GM19023 (cell line): ENCODE results near the gene IPPK.

ENCODE experiments used
- ATAC-seq: cut with Tn5 transposase; IDR thresholded peaks from one replicate; pipeline ENCODE4 v1.9.1; 2021; ENCODE audit warnings: mild to moderate bottlenecking, moderate library complexity; ENCODE audit not compliant: unreplicated experiment

Gene IPPK, protein sequence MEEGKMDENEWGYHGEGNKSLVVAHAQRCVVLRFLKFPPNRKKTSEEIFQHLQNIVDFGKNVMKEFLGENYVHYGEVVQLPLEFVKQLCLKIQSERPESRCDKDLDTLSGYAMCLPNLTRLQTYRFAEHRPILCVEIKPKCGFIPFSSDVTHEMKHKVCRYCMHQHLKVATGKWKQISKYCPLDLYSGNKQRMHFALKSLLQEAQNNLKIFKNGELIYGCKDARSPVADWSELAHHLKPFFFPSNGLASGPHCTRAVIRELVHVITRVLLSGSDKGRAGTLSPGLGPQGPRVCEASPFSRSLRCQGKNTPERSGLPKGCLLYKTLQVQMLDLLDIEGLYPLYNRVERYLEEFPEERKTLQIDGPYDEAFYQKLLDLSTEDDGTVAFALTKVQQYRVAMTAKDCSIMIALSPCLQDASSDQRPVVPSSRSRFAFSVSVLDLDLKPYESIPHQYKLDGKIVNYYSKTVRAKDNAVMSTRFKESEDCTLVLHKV

DNA sequence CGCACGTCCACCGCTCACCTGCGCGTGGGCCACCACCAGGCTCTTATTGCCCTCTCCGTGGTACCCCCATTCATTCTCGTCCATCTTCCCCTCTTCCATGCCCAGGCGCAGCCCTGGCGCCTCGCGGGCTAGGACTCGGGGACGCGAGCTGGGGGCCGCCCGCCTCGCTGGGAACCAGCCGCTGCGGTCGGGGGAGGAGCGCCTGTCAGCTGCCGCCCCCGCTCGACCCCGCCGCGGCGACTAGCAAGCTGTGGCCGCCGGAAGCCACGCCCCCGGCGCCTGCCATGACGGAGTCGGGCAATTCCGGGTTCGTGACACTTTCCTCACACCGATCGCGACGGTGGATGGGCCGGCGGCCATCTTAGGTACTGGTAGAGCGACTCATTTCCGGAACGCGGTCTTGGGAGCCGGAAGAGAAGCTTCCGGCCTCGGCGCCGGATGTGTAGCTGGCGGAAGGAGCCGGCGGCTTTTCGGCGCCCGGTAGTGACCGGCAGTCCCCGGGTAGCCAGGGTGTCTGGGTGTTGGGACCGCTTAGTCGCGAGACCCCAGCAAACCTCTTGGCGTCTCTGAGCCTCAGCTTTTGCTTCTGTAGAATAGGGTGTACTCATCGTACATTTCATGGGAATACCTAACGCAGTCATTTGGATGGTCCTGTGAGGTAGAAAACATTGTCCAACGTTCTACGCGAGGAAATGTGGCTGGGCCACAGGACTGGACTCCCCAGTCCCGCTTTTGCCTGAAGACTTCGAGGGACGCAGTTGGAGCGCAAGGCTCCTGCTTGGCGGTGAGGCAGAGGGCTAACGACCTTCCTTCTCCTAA lies at the start of gene IPPK:
Gene IPPK, minus strand, starts transcription at position 242 of the 819 bp plus-strand sequence. Its CDS starts 143 bp downstream, at position 99.
- peak; percentile 91 for ATAC-seq

DNA sequence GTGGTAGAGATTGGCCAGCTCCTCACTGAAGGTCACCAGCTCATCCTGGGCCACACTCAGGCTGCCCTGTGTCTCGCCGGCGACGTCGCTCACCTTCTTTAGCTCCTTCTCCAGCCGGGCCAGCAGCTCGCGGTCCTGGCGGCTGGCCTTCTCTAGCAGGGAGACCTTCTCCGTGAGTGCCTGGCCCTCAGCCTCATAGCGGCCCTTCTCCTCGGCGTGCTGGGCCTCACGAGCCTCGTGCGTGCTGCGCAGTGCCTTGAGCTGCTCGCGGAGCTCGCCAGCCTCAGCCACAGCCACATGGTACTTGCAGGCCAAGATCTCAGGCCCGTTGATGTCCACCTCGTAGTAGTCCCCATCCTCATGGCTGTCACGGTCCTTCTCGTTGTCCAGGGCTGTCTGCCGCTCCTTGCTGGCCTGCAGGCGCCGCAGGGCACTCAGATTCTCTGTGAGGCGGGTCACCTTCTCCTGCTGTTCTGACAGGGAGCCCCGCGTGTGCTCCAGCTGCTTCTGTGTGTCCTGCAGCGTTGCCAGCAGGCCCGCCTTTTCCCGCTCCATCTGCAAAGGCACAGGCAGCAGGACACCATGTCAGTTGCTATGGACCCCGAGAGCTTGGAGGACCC lies 49.2 kb upstream of the IPPK start:
- ATAC-seq, result no peak

DNA sequence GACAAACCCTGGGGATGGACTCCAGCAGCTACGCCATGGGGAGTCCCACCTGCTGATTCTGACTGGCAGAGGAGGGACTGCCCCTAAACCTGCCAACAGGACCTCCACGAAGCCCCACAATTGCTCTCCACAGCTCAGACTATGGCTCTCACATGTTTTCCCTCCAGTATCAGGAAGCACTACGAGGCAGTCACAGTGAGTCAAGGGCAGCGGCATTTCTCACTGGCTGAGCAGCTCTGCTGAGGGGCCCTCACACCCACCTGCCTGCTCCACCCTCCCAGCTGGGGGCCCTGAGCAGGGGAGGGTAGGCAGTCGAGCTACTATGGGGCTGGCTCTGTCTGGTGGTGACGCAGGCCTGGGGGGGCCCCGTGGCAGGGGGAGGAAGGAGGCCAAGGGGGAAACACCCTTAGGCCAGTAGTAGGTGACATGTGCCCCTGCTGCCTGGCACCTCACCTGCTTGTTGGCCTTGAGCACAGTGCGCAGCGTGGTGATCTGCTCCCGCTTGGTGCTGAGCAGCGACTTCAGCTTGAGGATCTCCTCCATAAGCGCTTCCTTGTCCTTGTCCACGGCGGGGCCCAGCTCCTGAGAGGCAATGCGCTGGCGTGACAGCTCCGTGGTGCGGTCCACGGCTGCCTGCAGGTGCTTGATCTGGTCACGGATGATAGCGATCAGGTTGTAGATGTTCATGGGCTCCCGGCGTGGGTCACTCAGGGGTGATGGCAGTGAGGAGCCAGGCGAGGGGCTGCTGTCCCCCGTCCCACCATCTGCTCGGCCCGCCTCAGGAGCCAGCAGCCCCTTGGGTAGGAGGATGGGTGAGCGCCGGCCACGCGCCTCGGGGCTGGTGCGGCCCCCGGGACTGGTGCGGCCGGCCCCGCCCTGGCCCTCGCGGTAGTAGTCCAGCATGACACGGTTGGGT lies 48.4 kb upstream of the IPPK start:
- ATAC-seq, result no peak

DNA sequence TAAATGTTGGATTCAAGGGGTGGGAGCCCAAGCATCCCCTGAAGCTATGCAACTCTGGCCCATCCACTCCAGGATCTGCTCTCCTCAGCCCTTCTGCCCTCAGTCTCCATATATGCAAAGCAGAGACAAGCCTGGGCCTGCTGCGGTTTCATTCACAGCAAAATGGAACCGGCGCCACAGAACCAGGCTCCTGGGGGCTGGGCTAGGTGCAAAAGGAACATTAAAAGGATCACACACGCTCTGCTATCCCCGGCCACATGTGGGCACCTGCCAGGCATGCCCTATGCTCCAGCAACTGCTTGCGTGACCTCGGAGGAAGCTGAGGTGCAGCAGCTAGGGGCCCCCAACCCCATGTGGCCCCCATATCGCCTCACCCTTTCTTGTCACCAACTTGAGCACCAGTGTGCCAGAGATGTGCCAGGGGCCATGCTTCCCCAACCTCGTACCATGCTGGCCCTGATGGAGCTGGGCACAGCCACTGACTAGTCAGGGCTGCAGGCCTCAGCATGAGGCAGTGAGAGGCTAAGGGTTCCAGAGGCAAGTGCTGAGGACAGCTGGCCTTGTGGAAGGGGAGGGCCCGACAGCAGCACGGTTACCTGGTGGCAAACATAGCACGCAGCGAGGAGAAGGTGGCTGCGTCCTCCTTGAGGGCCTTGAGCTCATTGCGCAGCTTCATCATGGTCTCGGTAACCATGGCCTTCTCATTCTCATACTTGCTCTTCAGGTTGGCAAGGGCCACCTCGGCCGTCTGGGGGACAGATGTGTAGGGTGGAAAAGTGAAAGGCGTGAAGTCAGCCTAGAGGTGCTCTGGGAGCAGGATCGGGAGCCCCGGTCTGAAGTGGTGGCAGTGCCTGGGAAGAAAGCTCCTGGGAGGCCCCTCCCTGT lies 47.5 kb upstream of the IPPK start:
- ATAC-seq, result no peak

DNA sequence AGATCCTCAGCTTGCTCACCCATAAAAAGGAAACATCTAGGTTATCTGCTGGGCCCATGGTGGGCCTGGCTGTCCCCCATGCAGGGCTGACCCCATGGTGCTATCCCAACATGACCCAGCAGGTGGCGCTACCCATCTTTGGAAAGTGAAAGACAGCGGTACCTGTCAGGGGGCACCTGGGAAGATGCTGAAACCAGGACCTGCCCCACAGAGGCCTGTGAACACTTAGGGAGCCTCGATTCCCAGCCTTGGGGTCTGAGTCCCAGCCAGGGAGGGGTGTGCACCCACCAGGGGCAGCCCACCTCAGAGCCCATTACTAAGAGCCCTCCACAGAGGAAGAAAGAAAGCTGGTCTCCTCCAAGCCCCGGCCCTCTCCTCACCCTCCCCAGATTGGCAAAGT lies 46.6 kb upstream of the IPPK start:
- ATAC-seq, result no peak

DNA sequence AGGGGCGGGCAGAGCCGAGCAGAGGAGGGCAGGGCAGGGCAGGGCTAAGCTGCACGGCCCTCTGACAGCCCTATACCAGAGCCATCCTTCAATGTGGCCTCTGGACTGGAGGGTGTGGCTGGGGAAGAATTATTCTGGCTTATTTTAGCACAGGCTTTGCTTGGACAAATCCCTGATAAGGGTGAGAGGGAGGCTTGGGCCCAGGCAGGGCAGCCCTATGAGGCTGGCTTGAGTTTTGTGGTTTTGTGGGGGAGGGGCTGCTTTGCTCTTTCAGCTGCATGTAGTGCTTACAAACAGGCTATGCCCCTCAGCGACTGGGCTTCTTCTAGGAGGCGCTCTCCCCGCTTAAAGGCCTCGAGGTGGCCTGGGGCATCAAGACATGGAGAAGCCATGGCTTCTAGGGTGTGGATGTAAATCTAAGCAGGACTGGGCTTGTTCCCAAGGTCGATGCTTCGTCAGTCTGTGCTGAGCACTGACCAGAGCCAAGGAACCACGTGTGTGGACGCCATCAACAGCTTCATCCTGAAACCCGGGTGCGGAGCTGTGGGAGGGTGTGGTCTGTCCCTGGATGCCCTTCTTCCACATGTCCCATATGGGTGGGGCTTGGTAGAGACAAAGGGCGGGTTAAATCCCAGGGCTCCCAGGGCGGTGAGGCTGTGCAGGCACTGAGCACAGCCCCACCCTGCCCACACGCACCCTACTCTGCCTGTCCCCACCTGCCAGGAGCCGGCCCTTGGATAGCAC lies 45.7 kb upstream of the IPPK start:
- no peak for ATAC-seq

DNA sequence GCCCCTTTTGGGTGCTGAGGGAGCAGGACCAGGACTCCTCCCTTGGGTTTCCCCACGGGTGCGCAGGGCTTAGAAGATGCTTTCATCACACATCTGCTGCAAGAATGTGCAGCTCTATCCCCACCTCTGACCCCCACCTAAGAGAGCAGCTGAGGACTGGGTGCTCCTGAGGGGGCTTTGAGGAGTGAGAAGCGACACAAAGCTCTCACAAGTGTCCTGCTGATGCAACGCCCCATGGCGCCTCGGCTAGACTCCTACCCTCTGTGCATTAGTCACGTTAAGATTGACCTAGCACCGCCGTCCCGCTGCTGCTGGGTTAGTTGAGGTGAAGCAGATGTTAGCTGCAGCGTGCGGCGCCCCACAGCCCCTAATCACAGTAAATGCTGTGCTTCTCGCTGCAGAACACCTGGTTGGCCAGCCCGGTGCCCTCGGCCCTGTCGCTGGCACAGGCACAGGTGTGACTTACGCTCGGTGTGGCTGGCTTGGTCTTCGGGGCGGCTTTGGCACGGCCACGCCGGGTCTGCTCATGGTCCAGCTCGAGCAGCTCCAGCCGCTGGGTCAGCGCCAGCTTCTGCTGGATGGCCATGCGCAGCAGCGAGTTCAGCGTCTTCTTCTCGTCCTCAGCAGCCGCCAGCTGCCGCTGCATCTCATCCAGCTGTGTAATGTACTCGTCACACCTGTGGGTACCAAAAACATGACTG lies 45.0 kb upstream of the IPPK start:
- no peak for ATAC-seq

DNA sequence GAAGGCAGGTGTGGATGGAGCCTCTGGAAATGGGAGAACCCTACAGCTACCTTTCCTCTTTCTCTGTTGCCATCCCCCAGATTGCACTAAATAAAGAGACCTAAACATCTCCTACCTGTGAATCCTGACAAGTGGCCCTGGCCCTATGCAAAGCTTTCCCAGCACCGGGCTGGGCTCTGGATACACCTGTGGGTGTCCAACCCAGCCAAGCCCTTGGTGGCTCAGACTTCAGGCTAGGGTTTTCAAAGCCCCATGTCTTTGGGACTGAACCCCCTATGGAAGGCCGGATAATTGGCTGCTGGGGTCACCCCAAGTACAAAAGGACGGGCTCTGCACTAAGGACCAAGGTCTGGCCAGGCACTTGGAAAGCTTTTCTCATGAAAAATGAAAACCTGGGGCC lies 44.1 kb upstream of the IPPK start:
- no peak for ATAC-seq

DNA sequence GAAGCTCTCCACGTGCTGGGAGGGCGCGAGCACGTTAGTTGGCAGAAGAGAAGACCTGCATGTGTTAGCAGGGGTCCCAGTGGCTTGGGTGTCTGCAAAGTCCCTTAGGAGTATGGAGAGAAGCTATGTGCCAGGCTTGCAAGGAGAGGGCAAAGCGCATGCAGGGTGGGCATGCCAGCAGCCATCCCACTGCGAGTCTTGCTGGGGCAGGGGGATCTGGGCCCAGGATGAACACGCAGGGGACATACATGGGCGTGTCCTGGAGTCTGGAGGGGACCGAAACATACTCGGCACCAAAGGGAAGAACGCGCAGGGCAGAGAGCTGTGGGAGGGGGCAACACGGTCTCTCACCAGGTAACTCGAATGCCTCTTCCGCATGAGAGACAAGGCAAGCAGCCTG lies 43.6 kb upstream of the IPPK start:
- no peak for ATAC-seq

DNA sequence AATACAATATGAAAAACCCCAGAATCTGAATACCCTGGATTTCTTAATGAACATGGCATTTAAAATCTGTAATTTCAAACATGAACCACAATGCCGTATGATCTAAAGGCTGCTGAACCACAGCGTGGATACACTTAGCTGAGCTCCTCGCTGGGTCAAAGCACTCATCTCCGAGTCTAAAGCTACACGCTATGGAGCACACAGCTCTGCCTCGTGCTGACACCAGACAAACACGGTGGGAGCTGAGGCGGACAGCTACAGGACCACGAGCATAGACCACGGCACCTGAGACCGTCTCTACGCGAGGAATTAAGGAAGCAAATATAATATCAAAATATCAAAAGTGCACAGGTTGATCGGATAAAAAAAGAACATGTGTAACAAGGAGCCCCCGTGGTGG lies 42.8 kb upstream of the IPPK start:
- no peak for ATAC-seq

DNA sequence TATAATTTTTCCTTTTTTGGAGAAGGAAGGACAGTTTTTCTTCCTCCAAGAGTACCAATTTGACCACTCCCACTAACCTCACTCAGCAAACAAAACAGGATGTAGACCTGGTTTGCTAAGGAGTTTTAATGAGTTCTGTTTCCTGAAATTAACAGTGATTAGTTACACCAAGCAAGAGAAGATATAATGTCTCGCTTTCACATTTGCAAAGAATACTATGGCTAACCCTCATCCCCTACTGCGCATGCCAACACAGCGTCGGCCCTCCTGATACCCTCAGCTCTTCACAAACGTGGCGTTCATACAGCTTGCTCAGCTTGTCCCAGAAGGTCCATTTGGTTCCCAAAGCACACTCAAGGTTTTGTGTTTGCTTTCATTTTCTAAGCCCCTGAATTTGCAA lies 41.9 kb upstream of the IPPK start:
- ATAC-seq, result no peak

DNA sequence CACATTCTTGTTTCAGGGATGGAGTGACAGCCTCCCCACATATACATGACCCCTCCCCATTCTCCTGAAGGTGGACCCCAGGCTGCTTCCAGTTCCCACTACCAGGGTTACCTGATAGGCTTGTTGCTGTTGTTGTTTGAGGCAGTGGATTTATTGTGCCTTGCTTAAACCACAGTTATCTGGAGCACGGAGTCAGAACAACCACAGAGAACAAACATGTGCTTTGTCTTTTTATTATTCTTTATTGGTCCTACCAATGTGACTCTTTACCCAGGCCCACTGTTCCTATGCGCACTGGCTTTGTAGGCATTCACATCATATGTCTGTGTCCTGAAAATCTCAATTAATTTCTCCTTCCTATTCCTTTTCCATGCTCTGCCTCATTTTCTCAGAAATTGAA lies 41.2 kb upstream of the IPPK start:
- ATAC-seq, result no peak

DNA sequence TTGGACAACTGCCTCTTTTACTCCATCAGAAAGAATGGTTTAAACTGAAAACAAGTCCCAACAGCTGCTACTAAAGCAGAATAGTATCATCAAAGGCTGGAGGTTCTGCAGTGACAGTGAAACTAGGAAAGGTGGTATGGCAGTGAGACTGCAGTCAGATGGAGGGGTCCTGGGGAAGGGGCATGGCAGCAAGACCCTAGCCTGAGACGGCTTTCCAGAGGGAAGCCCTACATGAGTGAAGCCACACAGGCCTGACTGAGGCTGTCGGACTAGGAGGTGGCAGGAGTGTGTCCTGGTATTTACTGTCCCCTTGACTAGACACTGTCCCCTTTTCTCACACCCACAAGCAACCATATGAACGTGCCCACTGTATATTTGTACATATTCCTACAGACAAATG lies 40.4 kb upstream of the IPPK start:
- ATAC-seq, result no peak

DNA sequence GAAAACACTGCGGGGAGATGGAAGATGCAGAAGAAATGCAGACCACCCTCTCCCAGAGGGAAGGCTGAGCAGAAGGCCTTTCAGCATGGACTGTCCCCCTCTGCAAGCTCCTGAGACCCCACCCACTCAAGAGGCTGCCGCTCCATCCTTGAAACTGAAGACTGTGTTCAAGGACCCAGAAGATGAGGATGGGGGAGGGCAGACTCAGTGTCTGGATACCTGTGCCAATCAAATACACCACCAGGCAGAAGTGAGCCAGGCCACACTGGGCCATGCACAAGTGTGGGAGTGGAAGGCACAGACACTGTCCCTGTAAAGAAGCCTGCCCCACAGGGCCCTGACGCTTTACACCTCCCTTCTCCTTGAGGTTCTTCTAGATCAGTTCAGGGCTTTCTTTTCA lies 40.0 kb upstream of the IPPK start:
- no peak for ATAC-seq

DNA sequence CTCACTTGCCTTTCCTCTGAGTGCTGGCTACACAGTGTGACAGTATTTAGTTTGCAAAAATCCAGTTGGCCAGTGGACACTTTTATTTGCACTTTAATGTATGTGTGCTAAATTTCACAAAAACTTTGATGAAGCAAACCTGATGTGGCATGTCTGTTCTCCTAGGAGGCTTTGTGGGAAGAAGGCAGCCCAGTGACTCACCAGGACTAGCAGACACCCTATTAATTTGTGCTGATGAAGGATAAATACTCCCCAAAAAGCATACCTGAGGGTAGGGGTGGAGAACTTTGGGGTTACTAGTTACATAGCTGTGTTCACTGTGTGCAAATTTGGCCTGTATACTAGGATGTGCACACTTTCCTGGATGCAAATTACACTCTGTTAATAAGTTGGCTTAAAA lies 39.3 kb upstream of the IPPK start:
- ATAC-seq, result no peak

DNA sequence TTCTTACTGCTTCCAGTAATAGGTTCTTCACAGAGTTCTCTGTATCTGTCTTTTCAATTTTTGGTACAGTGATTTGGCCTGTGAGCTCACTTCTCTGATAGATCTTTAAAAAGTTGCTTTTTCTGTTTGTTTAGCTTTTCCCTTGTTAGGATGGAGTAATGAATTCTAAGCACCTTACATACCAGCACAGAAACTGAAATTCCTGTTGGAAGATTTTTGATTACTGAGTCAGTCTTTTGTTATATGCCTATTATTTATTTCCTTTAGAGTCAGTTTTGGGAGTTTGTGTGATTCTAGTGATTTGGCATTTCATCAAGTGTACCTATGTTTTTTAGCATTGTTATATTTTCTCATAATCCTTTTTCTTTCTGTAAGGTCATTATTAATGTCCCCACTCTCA lies 37.6 kb upstream of the IPPK start:
- no peak for ATAC-seq

DNA sequence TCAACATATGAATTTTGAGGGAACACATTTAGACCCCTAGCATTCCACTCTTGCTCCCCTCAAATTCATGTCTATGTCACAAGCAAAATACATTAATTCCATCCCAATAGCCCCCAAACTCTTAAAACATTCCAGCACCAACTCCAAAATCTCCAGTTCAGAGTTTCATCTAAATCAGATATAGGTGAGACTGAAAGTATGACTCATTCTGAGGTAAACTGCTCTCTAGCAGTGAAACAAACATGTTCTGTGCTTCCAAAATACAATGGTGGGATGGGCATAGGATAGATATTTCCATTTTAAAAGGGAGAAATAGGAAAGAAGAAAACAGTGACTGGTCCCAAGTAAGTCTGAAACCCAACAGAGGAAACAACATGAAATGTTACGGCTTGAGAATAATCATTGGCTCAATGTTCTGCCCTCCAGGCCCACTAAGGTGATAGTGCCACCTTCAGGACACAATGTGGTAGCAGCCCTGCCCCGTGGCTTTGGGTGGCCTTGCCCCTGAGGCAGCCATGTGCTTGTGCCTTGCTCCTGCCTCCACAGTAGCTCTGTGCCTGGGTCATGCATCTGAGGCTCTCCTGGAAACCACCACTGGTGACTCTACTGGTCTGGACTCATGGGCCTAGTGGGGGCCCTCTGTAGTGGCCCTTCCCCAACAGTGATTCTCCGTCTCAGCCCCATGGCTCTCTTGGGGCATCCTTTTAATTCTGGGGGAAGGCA lies 36.4 kb upstream of the IPPK start:
- ATAC-seq, result peak; percentile 54

DNA sequence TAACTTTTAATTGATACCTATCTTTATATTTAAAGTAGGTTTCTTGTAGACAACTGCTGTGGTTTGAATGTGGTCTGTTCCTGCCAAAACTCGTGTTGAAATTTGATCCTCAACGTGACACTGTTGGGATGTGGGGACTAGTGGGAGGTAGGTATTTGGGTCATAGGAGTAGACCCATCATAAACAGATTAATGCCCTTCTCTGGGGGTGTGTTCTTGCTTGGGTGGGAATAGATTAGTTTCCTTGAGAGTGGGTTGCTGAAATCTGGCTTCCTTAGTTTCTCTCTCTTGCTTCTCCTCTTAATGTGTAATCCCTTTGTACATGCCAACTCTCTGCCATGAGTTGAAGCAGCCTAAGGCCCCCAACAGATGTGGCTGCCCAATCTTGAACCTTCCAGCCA lies 34.6 kb upstream of the IPPK start:
- no peak for ATAC-seq
